Esophagus squamous epithelium (tissue), 4 donors: ENCODE results near the gene DMRTA1.

Source experiments
- CTCF ChIP-seq, 6 experiments: fragments of 450-650 bp in 4 of 6; fragments of 200-600 bp in 2 of 6; sonication (generic) in 2 of 6; IDR thresholded peaks; one replicate each; pipeline ENCODE4 v1.5.1; 2016 to 2019; ENCODE audit warnings: antibody characterized with exemption in 6 of 6, mild to moderate bottlenecking in 4 of 6, moderate library complexity in 4 of 6
- POLR2A ChIP-seq, 4 donors: fragments of 450-650 bp; IDR thresholded peaks; one replicate each; pipeline ENCODE4 v1.6.1; 2017; ENCODE audit warnings: antibody characterized with exemption in 4 of 4, mild to moderate bottlenecking in 4 of 4, moderate library complexity in 3 of 4

DNA sequence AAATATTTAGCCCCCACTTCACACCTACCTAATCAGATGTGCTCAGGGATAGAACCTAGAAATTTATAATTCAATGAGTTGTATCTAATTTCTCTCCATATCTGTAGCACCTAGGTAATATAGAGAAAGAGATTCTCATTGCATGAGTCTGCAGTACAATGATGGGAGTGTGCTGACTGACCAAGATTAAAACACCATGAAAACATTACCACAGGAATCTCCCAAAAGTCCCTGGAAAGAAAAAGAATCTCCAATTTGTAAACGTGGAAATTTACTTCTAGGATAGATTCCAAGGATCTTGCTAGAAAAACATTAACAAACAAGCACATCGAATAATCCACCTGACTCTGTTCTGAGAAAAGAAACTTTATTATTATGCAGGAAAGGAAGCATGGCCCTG is 45.0 kb upstream of the DMRTA1 start:
- TF ChIP-seq CTCF (IDR thresholded peaks at IDR 0.05) (no peak), POLR2A (IDR thresholded peaks at IDR 0.05) (no peak)
